Sigmoid colon (tissue), 4 donors: ENCODE results near the gene IGLON5.

Experiments used
- CTCF ChIP-seq, 4 experiments: fragments of 450-650 bp in 3 of 4; fragments of 200-600 bp in 1 of 4; IDR thresholded peaks; one replicate each; pipeline ENCODE4 v1.5.1; 2016 to 2019; ENCODE audit warnings: antibody characterized with exemption in 4 of 4, mild to moderate bottlenecking in 3 of 4, moderate library complexity in 2 of 4
- EP300 ChIP-seq, 4 donors: sonication (generic); formaldehyde crosslinking; IDR thresholded peaks; one replicate each; pipeline ENCODE4 v1.6.1; 2017; ENCODE audit warnings: antibody characterized with exemption in 4 of 4
- POLR2A ChIP-seq, 2 donors: fragments of 450-650 bp; IDR thresholded peaks; one replicate each; pipeline ENCODE4 v1.6.1; 2016; ENCODE audit warnings: antibody characterized with exemption in 2 of 2, mild to moderate bottlenecking in 2 of 2, moderate library complexity in 2 of 2
- POLR2AphosphoS5 ChIP-seq, 4 donors: sonication (generic); formaldehyde crosslinking; IDR thresholded peaks; one replicate each; pipeline ENCODE4 v1.6.1; 2017; ENCODE audit warnings: antibody characterized with exemption in 4 of 4

GRCh38 chr19:51354103-51354741 lies 42.8 kb downstream of the IGLON5 start:
- TF ChIP-seq CTCF (IDR thresholded peaks at IDR 0.05) (no peak), POLR2AphosphoS5 (IDR thresholded peaks at IDR 0.05) (no peak), EP300 (IDR thresholded peaks at IDR 0.05) (no peak), POLR2A (IDR thresholded peaks at IDR 0.05) (no peak)
